ENCODE results near the gene IRAK1BP1. TPM values are rescaled to one million over a fixed set of nuclear protein-coding genes. Genes with fewer than 3 reads are reported as not detected.

Gene IRAK1BP1
- total RNA-seq = 5.9 and 7.7 TPM in 2 replicates

GRCh38 chr6:78867370-78868040, at the start of gene IRAK1BP1:
IRAK1BP1 (plus strand) TSS chr6:78867551; CDS start chr6:78867577, 26 bp downstream.

Other genes with a start within 250 kb of the IRAK1BP1 start
- 50.0 and 56.1 TPM in 2 replicates for gene PHIP, start 210.7 kb downstream of the IRAK1BP1 start, total RNA-seq